GM21360 (cell line): ENCODE results near the gene CFLAR.
"Not testable (repeated sequence)": the region's sequence is repeated elsewhere in the genome, so short reads cannot be mapped to it uniquely, and the experiment has no call there.

ENCODE experiments used
- ATAC-seq: cut with Tn5 transposase; IDR thresholded peaks from one replicate; pipeline ENCODE4 v1.9.1; 2021; ENCODE audit warnings: mild to moderate bottlenecking, moderate library complexity; ENCODE audit not compliant: unreplicated experiment

The CFLAR gene

GRCh38 chr2:201174687-201175086, 58.7 kb downstream of the CFLAR start:
- ATAC-seq, result no peak

- ATAC-seq, result no peak
These were observed 60.1 kb downstream of the CFLAR start for GRCh38 chr2:201176081-201176481.

GRCh38 chr2:201180010-201180409, 64.0 kb downstream of the CFLAR start:
- ATAC-seq, result no peak

GRCh38 chr2:201182650-201183364, 66.8 kb downstream of the CFLAR start, which contains the start of gene CASP10:
CASP10 (plus strand) TSS chr2:201183141; CDS start chr2:201185778, 2,637 bp downstream.
- peak; percentile 70 for ATAC-seq

- no peak for ATAC-seq
These were observed 67.4 kb downstream of the CFLAR start for GRCh38 chr2:201183365-201183727.

GRCh38 chr2:201183835-201184234, 67.9 kb downstream of the CFLAR start:
- ATAC-seq, result not testable (repeated sequence)

- ATAC-seq, result not testable (repeated sequence)
These were observed 68.3 kb downstream of the CFLAR start for GRCh38 chr2:201184248-201184647.

- ATAC-seq, result no peak
These were observed 69.9 kb downstream of the CFLAR start for GRCh38 chr2:201185863-201186262.

- ATAC-seq, result no peak
These were observed 71.0 kb downstream of the CFLAR start for GRCh38 chr2:201186982-201187381.

- no peak for ATAC-seq
These were observed 72.5 kb downstream of the CFLAR start for GRCh38 chr2:201188449-201188848.

- ATAC-seq, result peak; percentile 51
These were observed 75.3 kb downstream of the CFLAR start for GRCh38 chr2:201191132-201191875.

GRCh38 chr2:201194097-201194496, 78.1 kb downstream of the CFLAR start:
- ATAC-seq, result peak; percentile 87

GRCh38 chr2:201195331-201195730, 79.4 kb downstream of the CFLAR start:
- ATAC-seq, result no peak

- ATAC-seq, result no peak
These were observed 80.0 kb downstream of the CFLAR start for GRCh38 chr2:201196003-201196402.

GRCh38 chr2:201196803-201197202, 80.8 kb downstream of the CFLAR start:
- no peak for ATAC-seq

GRCh38 chr2:201197781-201198180, 81.8 kb downstream of the CFLAR start:
- ATAC-seq, result no peak

GRCh38 chr2:201199847-201200246, 83.9 kb downstream of the CFLAR start:
- no peak for ATAC-seq

GRCh38 chr2:201200345-201200744, 84.4 kb downstream of the CFLAR start:
- no peak for ATAC-seq

GRCh38 chr2:201201371-201201770, 85.4 kb downstream of the CFLAR start:
- ATAC-seq, result no peak

GRCh38 chr2:201203916-201204654, 88.1 kb downstream of the CFLAR start:
- ATAC-seq, result no peak

GRCh38 chr2:201204655-201205514, 88.9 kb downstream of the CFLAR start:
- ATAC-seq, result no peak
